Smooth muscle cell of the pulmonary artery (primary cell): ENCODE measurements around the gene KLHL26. TPM values are rescaled to one million over a fixed set of nuclear protein-coding genes. Genes with fewer than 3 reads are reported as not detected.

Source experiments
- total RNA-seq: library from RNA; depleted of rRNA; stranded (reverse); fragments of >200 nt; gene quantifications from 2 replicates; pipeline ENCODE4 v1.2.3, GENCODE V29; 2014

Gene KLHL26
- 13.8 and 14.5 TPM in 2 replicates for total RNA-seq

GRCh38 chr19:18636969-18637629, at the start of gene KLHL26:
KLHL26 (plus strand) TSS chr19:18637028; CDS start chr19:18637055, 27 bp downstream.

GRCh38 chr19:18588611-18589379, 48.0 kb upstream of the KLHL26 start, which contains the start of gene REX1BD:
REX1BD (plus strand) TSS chr19:18588798; CDS start chr19:18588802, 4 bp downstream.

GRCh38 chr19:18606281-18607225, 30.3 kb upstream of the KLHL26 start, which contains the start of gene CRLF1:
CRLF1 (minus strand) TSS chr19:18606799; CDS start chr19:18606656, 143 bp downstream.

GRCh38 chr19:18612772-18613588, 23.8 kb upstream of the KLHL26 start, which contains the start of gene TMEM59L:
TMEM59L (plus strand) TSS chr19:18612870; CDS start chr19:18612959, 89 bp downstream.

GRCh38 chr19:18683109-18683957, 46.5 kb downstream of the KLHL26 start, which contains the start of gene CRTC1:
CRTC1 (plus strand) TSS chr19:18683680; CDS start chr19:18683703, 23 bp downstream.

Other genes starting within 250 kb of the KLHL26 start
- gene LRRC25, start 239.4 kb upstream of the KLHL26 start, total RNA-seq = 0.07 TPM in 2 replicates
- gene SSBP4, start 217.6 kb upstream of the KLHL26 start, total RNA-seq = 50.0 and 70.0 TPM in 2 replicates
- gene ISYNA1, start 198.9 kb upstream of the KLHL26 start, total RNA-seq = 16.9 and 63.8 TPM in 2 replicates
- gene ELL, start 115.0 kb upstream of the KLHL26 start, total RNA-seq = 15.2 and 15.3 TPM in 2 replicates
- 299 and 304 TPM in 2 replicates for gene FKBP8, start 93.5 kb upstream of the KLHL26 start, total RNA-seq
- gene KXD1, start 79.2 kb upstream of the KLHL26 start, total RNA-seq = 70.5 and 81.7 TPM in 2 replicates
- 599 and 748 TPM in 2 replicates for gene UBA52, start 65.2 kb upstream of the KLHL26 start, total RNA-seq
- 32.8 and 34.7 TPM in 2 replicates for gene REX1BD, start 48.2 kb upstream of the KLHL26 start, total RNA-seq
- gene CRLF1, start 30.2 kb upstream of the KLHL26 start, total RNA-seq = 68.1 and 189 TPM in 2 replicates
- 4.1 and 6.5 TPM in 2 replicates for gene TMEM59L, start 24.2 kb upstream of the KLHL26 start, total RNA-seq
- 4.2 and 5.3 TPM in 2 replicates for gene CRTC1, start 46.7 kb downstream of the KLHL26 start, total RNA-seq
- 0.53 and 2.5 TPM in 2 replicates for gene COMP, start 154.3 kb downstream of the KLHL26 start, total RNA-seq
- 71.8 and 84.5 TPM in 2 replicates for gene UPF1, start 194.9 kb downstream of the KLHL26 start, total RNA-seq